ENCODE results near the gene RSBN1. TPM values are rescaled to one million over a fixed set of nuclear protein-coding genes. Genes with fewer than 3 reads are reported as not detected.
A peak's percentile ranks its signal among the peaks of the same experiment; 100 is the strongest.

The RSBN1 gene
- total RNA-seq, 1 experiment from 2014 or later: 15.5 TPM

DNA sequence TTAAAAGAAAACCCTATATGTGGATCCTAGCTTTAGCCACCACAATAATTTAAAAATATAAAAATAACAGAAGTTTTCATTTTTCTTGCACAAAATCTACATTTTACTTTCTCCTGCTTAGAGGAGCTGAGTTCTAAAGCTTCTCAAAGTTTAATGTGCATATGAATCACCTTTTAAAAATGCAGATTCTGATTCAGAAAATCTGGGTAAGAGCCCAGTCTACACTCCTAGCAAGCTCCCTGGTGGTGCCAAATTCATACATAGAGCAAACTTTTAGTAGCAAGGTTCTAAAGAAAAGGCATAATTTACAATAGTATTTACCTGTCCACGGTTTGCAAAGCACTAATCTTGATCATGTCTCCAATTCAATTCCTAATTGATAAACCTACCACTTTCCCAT lies 19.3 kb downstream of the RSBN1 start (continued):
- TF ChIP-seq ZSCAN18 (CRISPR knock-in tag; IDR thresholded peaks at IDR 0.05) (no peak), ZNF512 (CRISPR knock-in tag; IDR thresholded peaks at IDR 0.05; ENCODE audit: borderline replicate concordance) (no peak), NFE2L1 (CRISPR knock-in tag; IDR thresholded peaks at IDR 0.05) (no peak), ZNF138 (CRISPR knock-in tag; conservative IDR thresholded peaks at IDR 0.05) (no peak), KAT7 (CRISPR knock-in tag; IDR thresholded peaks at IDR 0.05; ENCODE audit: borderline replicate concordance) (no peak)
- TF ChIP-seq, protein P1, sequence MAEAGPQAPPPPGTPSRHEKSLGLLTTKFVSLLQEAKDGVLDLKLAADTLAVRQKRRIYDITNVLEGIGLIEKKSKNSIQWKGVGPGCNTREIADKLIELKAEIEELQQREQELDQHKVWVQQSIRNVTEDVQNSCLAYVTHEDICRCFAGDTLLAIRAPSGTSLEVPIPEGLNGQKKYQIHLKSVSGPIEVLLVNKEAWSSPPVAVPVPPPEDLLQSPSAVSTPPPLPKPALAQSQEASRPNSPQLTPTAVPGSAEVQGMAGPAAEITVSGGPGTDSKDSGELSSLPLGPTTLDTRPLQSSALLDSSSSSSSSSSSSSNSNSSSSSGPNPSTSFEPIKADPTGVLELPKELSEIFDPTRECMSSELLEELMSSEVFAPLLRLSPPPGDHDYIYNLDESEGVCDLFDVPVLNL (CRISPR knock-in tag; IDR thresholded peaks at IDR 0.05; ENCODE audit: borderline replicate concordance, low read depth): no peak
- TF ChIP-seq, protein P2, sequence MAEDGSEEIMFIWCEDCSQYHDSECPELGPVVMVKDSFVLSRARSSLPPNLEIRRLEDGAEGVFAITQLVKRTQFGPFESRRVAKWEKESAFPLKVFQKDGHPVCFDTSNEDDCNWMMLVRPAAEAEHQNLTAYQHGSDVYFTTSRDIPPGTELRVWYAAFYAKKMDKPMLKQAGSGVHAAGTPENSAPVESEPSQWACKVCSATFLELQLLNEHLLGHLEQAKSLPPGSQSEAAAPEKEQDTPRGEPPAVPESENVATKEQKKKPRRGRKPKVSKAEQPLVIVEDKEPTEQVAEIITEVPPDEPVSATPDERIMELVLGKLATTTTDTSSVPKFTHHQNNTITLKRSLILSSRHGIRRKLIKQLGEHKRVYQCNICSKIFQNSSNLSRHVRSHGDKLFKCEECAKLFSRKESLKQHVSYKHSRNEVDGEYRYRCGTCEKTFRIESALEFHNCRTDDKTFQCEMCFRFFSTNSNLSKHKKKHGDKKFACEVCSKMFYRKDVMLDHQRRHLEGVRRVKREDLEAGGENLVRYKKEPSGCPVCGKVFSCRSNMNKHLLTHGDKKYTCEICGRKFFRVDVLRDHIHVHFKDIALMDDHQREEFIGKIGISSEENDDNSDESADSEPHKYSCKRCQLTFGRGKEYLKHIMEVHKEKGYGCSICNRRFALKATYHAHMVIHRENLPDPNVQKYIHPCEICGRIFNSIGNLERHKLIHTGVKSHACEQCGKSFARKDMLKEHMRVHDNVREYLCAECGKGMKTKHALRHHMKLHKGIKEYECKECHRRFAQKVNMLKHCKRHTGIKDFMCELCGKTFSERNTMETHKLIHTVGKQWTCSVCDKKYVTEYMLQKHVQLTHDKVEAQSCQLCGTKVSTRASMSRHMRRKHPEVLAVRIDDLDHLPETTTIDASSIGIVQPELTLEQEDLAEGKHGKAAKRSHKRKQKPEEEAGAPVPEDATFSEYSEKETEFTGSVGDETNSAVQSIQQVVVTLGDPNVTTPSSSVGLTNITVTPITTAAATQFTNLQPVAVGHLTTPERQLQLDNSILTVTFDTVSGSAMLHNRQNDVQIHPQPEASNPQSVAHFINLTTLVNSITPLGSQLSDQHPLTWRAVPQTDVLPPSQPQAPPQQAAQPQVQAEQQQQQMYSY (CRISPR knock-in tag; IDR thresholded peaks at IDR 0.05): no peak

DNA sequence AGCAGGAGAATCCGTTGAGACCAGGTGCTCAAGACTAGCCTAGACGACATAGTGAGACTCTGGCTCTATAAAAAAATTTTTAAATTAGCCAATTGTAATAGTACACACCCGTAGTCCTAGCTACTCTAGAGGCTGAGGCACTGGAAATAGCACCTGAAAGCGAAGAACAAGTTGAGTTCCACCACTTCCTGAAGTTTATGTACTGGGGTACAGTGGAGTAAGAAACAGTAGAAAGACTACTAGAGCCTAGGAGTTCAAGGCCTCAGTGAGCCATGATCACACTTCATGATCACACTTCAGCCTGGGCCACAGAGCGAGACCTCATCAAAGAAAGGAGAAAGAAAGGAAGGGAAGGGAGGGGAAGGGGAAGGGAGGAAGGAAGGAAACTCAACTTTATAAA lies 19.8 kb downstream of the RSBN1 start:
- DNase-seq (ENCODE audit: low spot score) (no peak), ATAC-seq (no peak)
- H3K27ac Mint-ChIP-seq: peak overlapping the region; percentile 86; the same call in 1 of the 2 replicates
- ChIA-PET CTCF (interaction anchor here (1.1 kb wide), 1 partner anchor 13 kb away, joined by 3 read pairs; no protein-coding TSS in a partner anchor), POLR2A (interaction anchor here (0.6 kb wide), 2 partner anchors 20 to 707 kb away, joined by 3 to 12 read pairs; partner anchors contain the start of gene RSBN1)
- H3K4me3 Mint-ChIP-seq: no peak overlapping the region
- peaks cover 27% of the 10 kb centered on the region for H3K36me3 Mint-ChIP-seq
- H3K9me3 Mint-ChIP-seq: no peaks in the 10 kb centered on the region
- peaks cover 20% of the 10 kb centered on the region for H3K4me1 Mint-ChIP-seq
- no peaks in the 10 kb centered on the region for H3K27me3 Mint-ChIP-seq (ENCODE audit: low read depth)
- no peak for TF ChIP-seq SMAD4 (CRISPR knock-in tag; IDR thresholded peaks at IDR 0.05)
- no peak for TF ChIP-seq ARID4B (CRISPR knock-in tag; IDR thresholded peaks at IDR 0.05; ENCODE audit: borderline replicate concordance)
- TF ChIP-seq ZNF416 (CRISPR knock-in tag; IDR thresholded peaks at IDR 0.05): no peak
- TF ChIP-seq NR3C1 (CRISPR knock-in tag; conservative IDR thresholded peaks at IDR 0.05; ENCODE audit: low read depth): no peak
- no peak for TF ChIP-seq MXD4 (CRISPR knock-in tag; IDR thresholded peaks at IDR 0.05; ENCODE audit: borderline replicate concordance)
- TF ChIP-seq GABPB1 (CRISPR knock-in tag; IDR thresholded peaks at IDR 0.05): no peak
- no peak for TF ChIP-seq JUN (CRISPR knock-in tag; IDR thresholded peaks at IDR 0.05)
- no peak for TF ChIP-seq NR1H2 (CRISPR knock-in tag; IDR thresholded peaks at IDR 0.05)
- no peak for TF ChIP-seq PREB (CRISPR knock-in tag; IDR thresholded peaks at IDR 0.05; ENCODE audit: borderline replicate concordance)
- no peak for TF ChIP-seq ATF1 (CRISPR knock-in tag; IDR thresholded peaks at IDR 0.05)
- TF ChIP-seq, protein P3, sequence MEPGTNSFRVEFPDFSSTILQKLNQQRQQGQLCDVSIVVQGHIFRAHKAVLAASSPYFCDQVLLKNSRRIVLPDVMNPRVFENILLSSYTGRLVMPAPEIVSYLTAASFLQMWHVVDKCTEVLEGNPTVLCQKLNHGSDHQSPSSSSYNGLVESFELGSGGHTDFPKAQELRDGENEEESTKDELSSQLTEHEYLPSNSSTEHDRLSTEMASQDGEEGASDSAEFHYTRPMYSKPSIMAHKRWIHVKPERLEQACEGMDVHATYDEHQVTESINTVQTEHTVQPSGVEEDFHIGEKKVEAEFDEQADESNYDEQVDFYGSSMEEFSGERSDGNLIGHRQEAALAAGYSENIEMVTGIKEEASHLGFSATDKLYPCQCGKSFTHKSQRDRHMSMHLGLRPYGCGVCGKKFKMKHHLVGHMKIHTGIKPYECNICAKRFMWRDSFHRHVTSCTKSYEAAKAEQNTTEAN (CRISPR knock-in tag; IDR thresholded peaks at IDR 0.05): no peak
- TF ChIP-seq KAT7 (CRISPR knock-in tag; IDR thresholded peaks at IDR 0.05; ENCODE audit: borderline replicate concordance): no peak
- no peak for TF ChIP-seq ZNF317 (CRISPR knock-in tag; IDR thresholded peaks at IDR 0.05; ENCODE audit: borderline replicate concordance, low read depth)
- no peak for TF ChIP-seq TEAD4 (CRISPR knock-in tag; IDR thresholded peaks at IDR 0.05)
